Sigmoid colon (tissue), 7 donors: ENCODE data around the gene SPRR1A. TPM values are rescaled to one million over a fixed set of nuclear protein-coding genes. Genes with fewer than 3 reads are reported as not detected.

Experiments used
- DNase-seq: peaks from one replicate; pipeline ENCODE4 v3.0.0-alpha.2; 2019
- H3K27ac ChIP-seq, 4 donors: fragments of 200-600 bp; sonication (generic); one replicate each; pipeline ENCODE4 v1.5.1; 2016 to 2019; ENCODE audit warnings: mild to moderate bottlenecking in 1 of 4
- H3K27me3 ChIP-seq, 3 donors: fragments of 200-600 bp; sonication (generic); one replicate each; pipeline ENCODE4 v1.5.1; 2019; ENCODE audit warnings: mild to moderate bottlenecking in 1 of 3
- H3K36me3 ChIP-seq, 4 donors: fragments of 200-600 bp; sonication (generic); one replicate each; pipeline ENCODE4 v1.5.1; 2016 to 2019
- H3K4me1 ChIP-seq, 4 donors: fragments of 200-600 bp; sonication (generic); one replicate each; pipeline ENCODE4 v1.5.1; 2017 to 2019
- H3K4me3 ChIP-seq, 4 donors: fragments of 200-600 bp; sonication (generic); one replicate each; pipeline ENCODE4 v1.5.1; 2017 to 2019; ENCODE audit warnings: mild to moderate bottlenecking in 2 of 4, moderate library complexity in 1 of 4
- H3K9me3 ChIP-seq, 4 donors: fragments of 200-600 bp in 3 of 4; sonication (generic) in 3 of 4; one replicate each; pipeline versions ENCODE4 v1.5.1 to v1.6.1; 2013 to 2019
- CTCF ChIP-seq, 4 experiments: fragments of 450-650 bp in 3 of 4; fragments of 200-600 bp in 1 of 4; IDR thresholded peaks; one replicate each; pipeline ENCODE4 v1.5.1; 2016 to 2019; ENCODE audit warnings: antibody characterized with exemption in 4 of 4, mild to moderate bottlenecking in 3 of 4, moderate library complexity in 2 of 4
- EP300 ChIP-seq, 4 donors: sonication (generic); formaldehyde crosslinking; IDR thresholded peaks; one replicate each; pipeline ENCODE4 v1.6.1; 2017; ENCODE audit warnings: antibody characterized with exemption in 4 of 4
- POLR2A ChIP-seq, 2 donors: fragments of 450-650 bp; IDR thresholded peaks; one replicate each; pipeline ENCODE4 v1.6.1; 2016; ENCODE audit warnings: antibody characterized with exemption in 2 of 2, mild to moderate bottlenecking in 2 of 2, moderate library complexity in 2 of 2
- POLR2AphosphoS5 ChIP-seq, 4 donors: sonication (generic); formaldehyde crosslinking; IDR thresholded peaks; one replicate each; pipeline ENCODE4 v1.6.1; 2017; ENCODE audit warnings: antibody characterized with exemption in 4 of 4
- WGBS, 2 donors: extraction: QIAGEN DNeasy Blood & Tissue Kit; methylation state at CpG; one replicate each; pipeline ENCODE4 v1.1.7; 2013; 5-methylcytosine and 5-hydroxymethylcytosine counted together
- intact Hi-C: fragments of 100-400 bp; cut with DNase I; formaldehyde crosslinking; loops from one replicate; pipeline ENCODE4 v1.15.1; 2023
- polyA plus RNA-seq, 3 donors: library from polyadenylated mRNA; stranded (reverse); fragments of 200-250 nt; gene quantifications; one replicate each; pipeline ENCODE4 v1.2.3, GENCODE V29; 2013
- total RNA-seq, 4 donors: library from RNA; depleted of rRNA; stranded (reverse); fragments of >200 nt; gene quantifications; one replicate each; pipeline ENCODE4 v1.1.0, GENCODE V29; 2016
- donor health status: healthy with polysubstance abuse.
- donor health status: Bipolar disorder and iron deficiency.
- donor health status: healthy.

SPRR1A gene
- total and polyA plus RNA-seq, 7 donors, result not detected

DNA sequence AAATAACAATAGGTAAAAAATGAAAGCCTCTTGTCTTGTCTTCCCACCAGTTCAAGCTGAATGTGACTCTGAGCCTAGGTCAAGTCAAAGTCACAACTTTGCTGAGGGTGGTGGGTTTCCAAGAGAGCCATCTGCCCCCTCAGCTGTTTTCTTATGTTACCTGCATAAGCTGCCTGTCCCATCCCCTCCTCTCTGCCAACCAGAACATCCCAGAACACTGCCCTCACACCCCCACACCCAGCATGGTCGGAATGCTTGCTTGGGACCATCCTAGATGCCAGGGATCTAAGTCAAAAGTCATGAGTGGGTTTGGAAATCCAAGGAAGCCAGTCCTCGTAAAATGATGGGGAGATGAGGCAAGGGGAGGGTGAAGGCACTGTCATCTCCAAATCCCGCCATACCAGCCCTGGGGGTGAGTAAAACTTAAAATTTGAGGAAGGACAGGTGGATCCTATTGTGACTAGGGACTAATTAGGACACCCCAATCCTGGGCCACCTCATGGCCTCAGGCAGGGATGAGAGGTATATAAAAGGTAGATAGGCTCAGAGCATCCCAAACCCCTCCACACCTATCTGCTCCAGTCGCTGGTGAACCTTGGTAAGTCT lies 37.1 kb upstream of the SPRR1A start, which contains the start of gene SPRR5:
Gene SPRR5 (plus strand): TSS at position 556 of the 606 bp plus-strand sequence. CDS start 1,349 bp downstream, outside the sequence.
- intact Hi-C loops, result no loop called here
- no peaks in the 10 kb centered on the region for H3K36me3 ChIP-seq
- DNase-seq, result no peak
- TF ChIP-seq CTCF (IDR thresholded peaks at IDR 0.05) (no peak), POLR2AphosphoS5 (IDR thresholded peaks at IDR 0.05) (no peak), POLR2A (IDR thresholded peaks at IDR 0.05) (no peak), EP300 (IDR thresholded peaks at IDR 0.05) (no peak)
- WGBS, 2 donors, result 67 to 81% methylated on average over 4 of the region's 4 CpGs
- no peaks in the 10 kb centered on the region for H3K9me3 ChIP-seq
- H3K27me3 ChIP-seq, result no peaks in the 10 kb centered on the region
- no peaks in the 10 kb centered on the region for H3K4me1 ChIP-seq
- H3K4me3 ChIP-seq, result no peak within 1 kb of the TSS
- H3K27ac ChIP-seq, result no peak within 1 kb of the TSS

GRCh38 chr1:152951711-152952110 lies 32.2 kb upstream of the SPRR1A start:
- Histone ChIP-seq H3K27ac (no peak overlapping the region), H3K9me3 (no peaks in the 10 kb centered on the region), H3K27me3 (no peaks in the 10 kb centered on the region), H3K36me3 (no peaks in the 10 kb centered on the region), H3K4me1 (no peaks in the 10 kb centered on the region), H3K4me3 (no peak overlapping the region)
- intact Hi-C loops, result no loop called here
- DNase-seq, result no peak
- WGBS, 2 donors, result 77 to 87% methylated on average over 5 of the region's 5 CpGs
- TF ChIP-seq CTCF (IDR thresholded peaks at IDR 0.05), result no peak
- TF ChIP-seq EP300 (IDR thresholded peaks at IDR 0.05), result no peak
- TF ChIP-seq POLR2AphosphoS5 (IDR thresholded peaks at IDR 0.05), result no peak
- no peak for TF ChIP-seq POLR2A (IDR thresholded peaks at IDR 0.05)

GRCh38 chr1:152953761-152954160 lies 30.1 kb upstream of the SPRR1A start:
- Histone ChIP-seq H3K4me1 (no peaks in the 10 kb centered on the region), H3K27ac (no peak overlapping the region), H3K27me3 (no peaks in the 10 kb centered on the region), H3K4me3 (no peak overlapping the region), H3K36me3 (no peaks in the 10 kb centered on the region), H3K9me3 (no peaks in the 10 kb centered on the region)
- DNase-seq, result no peak
- no peak for TF ChIP-seq POLR2A (IDR thresholded peaks at IDR 0.05)
- TF ChIP-seq EP300 (IDR thresholded peaks at IDR 0.05), result no peak
- TF ChIP-seq POLR2AphosphoS5 (IDR thresholded peaks at IDR 0.05), result no peak
- TF ChIP-seq CTCF (IDR thresholded peaks at IDR 0.05), result no peak
- WGBS, 2 donors, result 57 to 73% methylated on average over 7 of the region's 7 CpGs
- intact Hi-C loops, result no loop called here

- intact Hi-C loops, result no loop called here
- TF ChIP-seq EP300 (IDR thresholded peaks at IDR 0.05), result no peak
- no peak for TF ChIP-seq CTCF (IDR thresholded peaks at IDR 0.05)
- no peak for TF ChIP-seq POLR2A (IDR thresholded peaks at IDR 0.05)
- no peak for TF ChIP-seq POLR2AphosphoS5 (IDR thresholded peaks at IDR 0.05)
- no peaks in the 10 kb centered on the region for H3K36me3 ChIP-seq
- H3K4me3 ChIP-seq, result no peak overlapping the region
- no peaks in the 10 kb centered on the region for H3K27me3 ChIP-seq
- H3K27ac ChIP-seq, result no peak overlapping the region
- no peaks in the 10 kb centered on the region for H3K9me3 ChIP-seq
- DNase-seq, result no peak
- no peaks in the 10 kb centered on the region for H3K4me1 ChIP-seq
- WGBS, 2 donors, result 77 to 83% methylated on average over 6 of the region's 6 CpGs
These were observed 29.4 kb upstream of the SPRR1A start for GRCh38 chr1:152954436-152954835.

DNA sequence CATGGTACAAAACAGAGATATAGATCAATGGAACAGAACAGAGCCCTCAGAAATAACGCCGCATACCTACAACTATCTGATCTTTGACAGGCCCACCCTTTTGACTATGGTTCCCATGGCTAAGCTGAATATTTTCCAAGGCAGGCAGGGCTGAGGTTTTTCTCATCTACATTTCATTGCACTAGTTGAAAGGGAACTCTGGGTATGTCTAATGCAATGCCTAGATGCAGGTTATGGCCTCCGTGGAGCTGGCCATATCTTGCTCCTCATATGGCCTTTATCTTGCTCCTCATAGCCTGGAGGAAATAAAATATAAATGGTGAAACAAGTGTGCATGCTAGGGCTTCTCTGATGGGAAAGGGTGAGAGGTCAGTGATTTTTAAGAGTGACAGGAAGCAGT lies 26.3 kb upstream of the SPRR1A start:
- H3K27ac ChIP-seq, result no peak overlapping the region
- TF ChIP-seq POLR2AphosphoS5 (IDR thresholded peaks at IDR 0.05), result no peak
- TF ChIP-seq POLR2A (IDR thresholded peaks at IDR 0.05), result no peak
- TF ChIP-seq CTCF (IDR thresholded peaks at IDR 0.05), result no peak
- no peak for TF ChIP-seq EP300 (IDR thresholded peaks at IDR 0.05)
- H3K4me1 ChIP-seq, result no peaks in the 10 kb centered on the region
- H3K27me3 ChIP-seq, result no peaks in the 10 kb centered on the region
- DNase-seq, result no peak
- whole genome bisulfite sequencing, 2 donors, result 90% methylated on average over 3 of the region's 3 CpGs
- H3K9me3 ChIP-seq, result no peaks in the 10 kb centered on the region
- H3K36me3 ChIP-seq, result no peaks in the 10 kb centered on the region
- intact Hi-C loops, result no loop called here
- no peak overlapping the region for H3K4me3 ChIP-seq
